CD4-positive, alpha-beta T cell treated with Interleukin-4 for 1 hour (primary cell): ENCODE data around the gene TCL1A.
"Not testable (repeated sequence)": the region's sequence is repeated elsewhere in the genome, so short reads cannot be mapped to it uniquely, and the experiment has no call there.

Source experiments
- DNase-seq, 2 donors: peaks; one replicate each; pipeline ENCODE4 v3.0.0-alpha.2; 2020 to 2022

The TCL1A gene

DNA sequence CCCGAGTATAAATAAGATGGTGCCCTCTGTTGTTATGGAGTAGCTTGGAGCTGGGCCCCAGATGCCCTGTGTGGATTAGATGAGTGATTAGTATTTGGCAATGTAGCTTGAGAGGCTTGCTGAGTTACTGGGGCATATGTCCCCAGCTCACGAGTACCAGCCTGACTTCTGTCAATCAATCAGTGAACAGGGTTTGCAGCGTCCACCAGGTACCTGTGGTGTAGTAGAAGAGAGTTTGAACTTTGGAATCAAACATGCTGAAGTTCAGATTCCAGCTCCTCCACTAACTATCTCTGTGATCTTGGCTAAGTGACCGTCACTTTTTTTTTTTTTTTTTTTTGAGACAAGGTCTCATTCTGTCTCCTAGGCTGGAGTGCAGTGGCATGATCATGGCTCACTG lies 39.3 kb downstream of the TCL1A start:
- DNase-seq, result no peak

DNA sequence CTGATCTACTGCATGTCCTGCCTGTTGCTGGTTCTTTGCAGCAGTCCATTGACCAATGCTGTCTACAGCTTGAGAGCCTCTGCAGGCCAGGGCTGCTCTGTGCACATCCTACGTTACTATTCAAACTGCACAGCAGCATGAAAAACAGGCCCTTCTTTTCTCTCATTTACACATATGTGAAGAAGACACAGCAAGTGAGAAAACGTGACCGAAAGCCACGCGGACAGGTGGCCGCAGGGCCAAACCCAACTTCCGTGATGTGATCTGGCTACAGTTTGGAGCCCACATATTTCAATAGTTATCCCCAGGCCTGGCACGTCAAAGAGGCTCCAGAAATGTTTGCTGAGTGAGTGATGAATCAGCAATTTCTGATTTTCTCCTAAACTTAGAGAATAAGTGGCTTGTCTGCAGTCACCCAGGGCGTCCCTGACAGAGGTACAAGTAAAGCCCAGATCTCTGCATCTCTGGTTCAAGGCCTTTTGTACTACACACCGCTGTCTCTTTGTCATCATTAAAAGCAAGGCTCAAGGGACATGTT lies 45.6 kb downstream of the TCL1A start:
- no peak for DNase-seq

DNA sequence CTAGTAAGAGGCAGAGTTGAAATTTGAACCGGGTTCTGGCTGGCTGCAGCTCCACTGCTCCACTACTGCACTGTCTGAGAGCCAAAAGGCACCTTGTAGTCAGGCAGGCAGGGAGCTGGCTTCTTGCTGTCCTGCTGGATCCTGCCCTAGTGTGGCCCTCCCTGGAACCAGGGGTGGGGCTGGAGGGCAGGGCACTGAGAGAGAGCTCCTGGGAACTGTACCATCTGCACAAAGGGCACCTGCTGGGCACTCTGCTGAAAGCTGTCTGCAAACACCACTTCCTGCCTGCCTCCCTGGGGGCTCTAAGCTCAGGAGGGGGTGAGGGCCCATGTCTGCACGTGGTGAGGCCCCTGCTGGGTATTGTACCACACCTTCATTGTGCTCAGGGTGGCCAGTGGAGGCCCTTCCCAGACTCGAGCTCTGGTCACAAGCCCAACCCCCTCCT lies 46.7 kb downstream of the TCL1A start:
- DNase-seq, result no peak

DNA sequence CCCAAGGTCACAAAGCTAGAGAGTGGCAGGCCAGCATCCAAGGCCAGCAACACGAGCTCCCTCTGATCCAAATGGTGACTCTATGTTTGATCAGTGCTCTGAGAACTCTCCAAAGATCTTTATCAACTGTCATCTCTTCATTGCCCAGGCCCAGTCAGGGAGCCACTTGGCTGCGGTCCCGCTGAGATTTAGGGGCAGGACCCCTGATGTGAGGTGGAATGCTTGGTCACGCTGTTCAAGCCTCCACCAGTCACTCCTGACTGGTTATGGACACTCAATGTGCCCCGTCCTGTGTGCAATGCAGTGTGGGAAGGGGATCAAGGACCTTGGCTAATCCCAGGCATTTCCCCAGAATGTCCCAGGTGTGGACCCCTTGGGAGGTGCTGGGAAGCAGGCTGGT lies 47.5 kb downstream of the TCL1A start:
- no peak for DNase-seq

DNA sequence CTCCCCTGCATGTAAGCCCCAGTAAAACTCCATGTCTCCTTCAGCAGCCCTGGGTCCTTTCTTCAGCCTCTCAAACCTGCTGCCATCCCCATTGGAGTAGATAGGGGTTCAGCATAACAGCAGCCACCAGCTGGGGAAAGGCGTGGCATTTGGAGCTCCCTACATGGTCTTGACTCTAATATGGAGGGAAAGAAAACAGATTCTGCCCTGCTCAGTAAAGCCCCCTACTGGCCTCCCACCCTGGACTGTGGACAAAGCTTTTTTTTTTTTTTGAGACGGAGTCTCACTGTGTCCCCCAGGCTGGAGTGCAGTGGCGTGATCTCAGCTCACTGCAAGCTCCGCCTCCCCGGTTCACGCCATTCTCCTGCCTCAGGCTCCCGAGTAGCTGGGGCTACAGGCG lies 48.4 kb downstream of the TCL1A start:
- not testable (repeated sequence) for DNase-seq

GRCh38 chr14:95664546-95664945 lies 49.4 kb downstream of the TCL1A start:
- DNase-seq, result peak in 1 of 2 donors; percentile 30

DNA sequence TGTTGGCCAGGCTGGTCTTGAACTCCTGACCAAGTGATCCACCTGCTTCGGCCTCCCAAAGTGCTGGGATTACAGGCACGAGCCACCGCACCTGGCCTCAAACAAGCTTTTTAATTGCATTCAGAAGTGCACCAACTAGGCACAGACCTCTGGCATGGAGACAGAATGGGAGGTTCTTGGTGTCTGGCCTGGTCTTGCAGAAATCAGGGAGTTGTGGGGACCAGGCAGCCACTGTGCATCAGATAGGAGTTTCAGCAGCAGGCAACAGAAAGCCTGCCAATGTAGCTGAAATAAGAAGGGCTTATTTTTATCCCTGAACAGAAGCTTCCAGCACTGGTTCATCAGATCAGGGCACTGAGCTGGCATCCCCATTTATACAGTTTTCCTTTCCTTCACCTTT lies 49.9 kb downstream of the TCL1A start:
- DNase-seq, result no peak

DNA sequence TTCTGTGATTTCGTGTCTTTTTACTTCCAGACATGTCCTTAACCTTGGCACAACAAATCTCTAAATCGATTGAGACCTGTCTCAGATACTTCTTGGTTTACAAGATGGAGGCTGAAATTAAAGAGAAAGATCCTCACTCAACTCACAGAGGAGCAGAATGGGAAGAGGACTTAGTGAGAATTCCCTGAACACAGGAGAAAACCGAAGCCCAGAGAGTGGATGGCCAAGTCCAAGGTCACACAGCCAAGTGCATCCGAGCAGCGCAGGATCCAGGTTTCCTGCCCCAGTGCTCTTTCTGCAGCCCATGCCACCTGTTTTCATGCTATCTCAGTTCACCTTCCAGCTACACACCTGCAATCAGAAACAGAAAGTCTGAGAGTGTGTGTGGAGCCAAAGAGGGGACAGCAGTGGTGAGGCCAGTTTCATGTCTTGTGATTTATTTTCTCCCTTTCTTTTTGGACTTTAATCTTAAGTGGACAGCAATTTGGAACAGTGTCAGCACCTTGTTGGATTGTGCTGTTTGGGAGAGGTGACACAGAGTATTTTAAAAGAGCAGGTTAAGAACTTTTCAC lies 50.6 kb downstream of the TCL1A start:
- no peak for DNase-seq

- DNase-seq, result no peak
Measured at GRCh38 chr14:95662376-95663186, 51.3 kb downstream of the TCL1A start.

- no peak for DNase-seq
Measured at GRCh38 chr14:95660651-95661515, 53.0 kb downstream of the TCL1A start.

DNA sequence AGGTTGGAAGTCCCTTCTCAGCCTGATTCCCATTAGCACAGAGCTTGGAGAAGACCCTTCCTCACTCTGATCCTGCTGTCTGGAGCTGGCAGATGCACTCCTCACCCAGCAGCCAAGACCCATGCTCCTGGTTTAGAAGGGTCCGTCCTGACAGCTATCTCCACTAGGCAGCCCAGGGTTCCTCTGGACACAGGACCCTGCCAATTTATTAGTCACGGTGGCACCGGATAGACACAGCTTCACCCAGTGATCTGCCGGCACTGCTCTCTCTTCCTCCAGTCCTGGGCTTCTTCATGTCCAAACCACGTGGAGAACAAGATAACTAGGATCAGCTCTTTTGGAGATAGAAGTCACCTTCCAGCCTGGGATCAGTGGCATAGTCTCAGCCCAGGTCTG lies 53.9 kb downstream of the TCL1A start:
- DNase-seq, result no peak
